Bronchial epithelial cell (primary cell): ENCODE measurements around the gene DYNLT1. TPM values are rescaled to one million over a fixed set of nuclear protein-coding genes. Genes with fewer than 3 reads are reported as not detected.

Experiments
- DNase-seq: peaks from one replicate; pipeline ENCODE4 v3.0.0-alpha.2; 2010; ENCODE audit warnings: low read depth
- FAIRE-seq: peaks from 2 replicates; lab custom pipeline; 2011; peaks lifted over from hg19 to GRCh38; lab: Jason Lieb, UNC
- H3K27me3 ChIP-seq: 2 replicates; pipeline ENCODE4 v1.5.1; 2011; ENCODE audit warnings: low read length; ENCODE audit not compliant: control insufficient read depth, insufficient read depth
- H3K36me3 ChIP-seq: 2 replicates; pipeline ENCODE4 v1.5.1; 2011; ENCODE audit warnings: low read length; ENCODE audit not compliant: control insufficient read depth, insufficient read depth
- H3K4me3 ChIP-seq: 2 replicates; pipeline ENCODE4 v1.5.1; 2011; ENCODE audit warnings: mild to moderate bottlenecking, low read depth, low read length, control low read depth
- CTCF ChIP-seq: IDR thresholded peaks from 2 replicates; pipeline ENCODE4 v1.5.1; 2011; ENCODE audit warnings: mild to moderate bottlenecking, moderate library complexity, low read length, control low read depth, inconsistent platforms; ENCODE audit not compliant: insufficient read depth, severe bottlenecking
- total RNA-seq: library from RNA; depleted of rRNA; stranded (reverse); fragments of >200 nt; gene quantifications from 2 replicates; pipeline ENCODE4 v1.2.1, GENCODE V29; 2014

DYNLT1 gene
- total RNA-seq, 1 donor from 2014 or later, result 43.4 TPM

GRCh38 chr6:158611541-158612370, 32.8 kb downstream of the DYNLT1 start:
- Histone ChIP-seq H3K36me3 (peaks cover 20% of the 10 kb centered on the region), H3K4me3 (no peak overlapping the region), H3K27me3 (no peaks in the 10 kb centered on the region)
- no peak for FAIRE-seq
- no peak for TF ChIP-seq CTCF
- peak; percentile 39 for DNase-seq

- FAIRE-seq, result no peak
Measured at GRCh38 chr6:158611039-158611438, 33.5 kb downstream of the DYNLT1 start.

GRCh38 chr6:158610319-158610968, 34.1 kb downstream of the DYNLT1 start:
- TF ChIP-seq CTCF, result no peak
- FAIRE-seq, result no peak
- Histone ChIP-seq H3K27me3 (no peaks in the 10 kb centered on the region), H3K4me3 (no peak overlapping the region), H3K36me3 (peaks cover 28% of the 10 kb centered on the region)
- DNase-seq, result no peak

More at GRCh38 chr6:158611039-158611438, 33.5 kb downstream of the DYNLT1 start:
- no peak overlapping the region for H3K4me3 ChIP-seq
- H3K27me3 ChIP-seq, result no peaks in the 10 kb centered on the region
- DNase-seq, result no peak
- TF ChIP-seq CTCF, result no peak
- H3K36me3 ChIP-seq, result peaks cover 23% of the 10 kb centered on the region

GRCh38 chr6:158609455-158610155, 34.9 kb downstream of the DYNLT1 start:
- H3K27me3 ChIP-seq, result no peaks in the 10 kb centered on the region
- H3K4me3 ChIP-seq, result no peak overlapping the region
- DNase-seq (no peak), FAIRE-seq (no peak)
- TF ChIP-seq CTCF, result no peak
- H3K36me3 ChIP-seq, result peaks cover 29% of the 10 kb centered on the region

- DNase-seq (no peak), FAIRE-seq (no peak)
- no peak for TF ChIP-seq CTCF
- Histone ChIP-seq H3K36me3 (peaks cover 27% of the 10 kb centered on the region), H3K4me3 (no peak overlapping the region), H3K27me3 (no peaks in the 10 kb centered on the region)
Measured at GRCh38 chr6:158608221-158608620, 36.3 kb downstream of the DYNLT1 start.
